CD4-positive, alpha-beta T cell (primary cell): ENCODE data around the gene ZXDB. TPM values are rescaled to one million over a fixed set of nuclear protein-coding genes. Genes with fewer than 3 reads are reported as not detected.

Experiments
- ATAC-seq: fragments of 200-7000 bp; cut with Tn5 transposase; one replicate; pipeline ENCODE4 v1.10.0; 2022; ENCODE audit warnings: mild to moderate bottlenecking; ENCODE audit not compliant: poor library complexity
- CTCF ChIA-PET: fragments of 350-600 bp; sonication (Branson Sonifier 250); formaldehyde crosslinking; loops from one replicate; lab custom pipeline; 2021; ENCODE audit warnings: antibody characterized with exemption, inconsistent platforms; lab: Charles Lee
- POLR2A ChIA-PET: fragments of 350-600 bp; sonication (Branson Sonifier 250); formaldehyde crosslinking; loops from one replicate; lab custom pipeline; 2021; ENCODE audit warnings: antibody characterized with exemption, inconsistent platforms; lab: Charles Lee
- DNase-seq, 14 experiments: peaks; one replicate each; pipeline ENCODE4 v3.0.0-alpha.2; 2013 to 2020; ENCODE audit warnings: mixed read lengths in 2 of 14
- H3K27ac ChIP-seq, 2 donors: one replicate each; pipeline versions ENCODE4 v1.5.1 to v1.7.0; 2013; ENCODE audit warnings: low read length in 2 of 2, low read depth in 1 of 2, mild to moderate bottlenecking in 1 of 2
- H3K27me3 ChIP-seq, 2 experiments: 1 replicate in 1 of 2; 2 replicates in 1 of 2; pipeline versions ENCODE4 v1.6.1 to v1.7.0; 2013; ENCODE audit warnings: low read length in 2 of 2, control low read depth in 1 of 2, mild to moderate bottlenecking in 1 of 2, moderate library complexity in 1 of 2; ENCODE audit not compliant: insufficient read depth in 2 of 2, control insufficient read depth in 1 of 2
- H3K36me3 ChIP-seq: one replicate; pipeline ENCODE4 v1.6.1; 2013; ENCODE audit warnings: low read length, control low read depth; ENCODE audit not compliant: insufficient read depth
- H3K4me1 ChIP-seq: one replicate; pipeline ENCODE4 v1.6.1; 2013; ENCODE audit warnings: low read length, control low read depth; ENCODE audit not compliant: insufficient read depth
- H3K4me3 ChIP-seq: one replicate; pipeline ENCODE4 v1.5.1; 2013; ENCODE audit warnings: mild to moderate bottlenecking, low read length, moderate library complexity
- H3K9me3 ChIP-seq, 2 experiments: 1 replicate in 1 of 2; 2 replicates in 1 of 2; pipeline versions ENCODE4 v1.6.1 to v1.7.0; 2013; ENCODE audit warnings: low read length in 2 of 2, mild to moderate bottlenecking in 2 of 2, control low read depth in 1 of 2, moderate library complexity in 1 of 2; ENCODE audit not compliant: control insufficient read depth in 1 of 2, insufficient read depth in 1 of 2
- H3K27ac Mint-ChIP-seq: one replicate; pipeline ENCODE4 v1.8.0; 2020; ENCODE audit warnings: mixed read lengths
- H3K27me3 Mint-ChIP-seq: one replicate; pipeline ENCODE4 v1.8.0; 2021; ENCODE audit warnings: mixed read lengths
- H3K36me3 Mint-ChIP-seq: one replicate; pipeline ENCODE4 v1.8.0; 2021; ENCODE audit warnings: low read depth, mixed read lengths
- H3K4me1 Mint-ChIP-seq: one replicate; pipeline ENCODE4 v1.8.0; 2021; ENCODE audit warnings: low read depth, mixed read lengths
- H3K4me3 Mint-ChIP-seq: one replicate; pipeline ENCODE4 v1.8.0; 2020; ENCODE audit warnings: mild to moderate bottlenecking, mixed read lengths
- H3K9me3 Mint-ChIP-seq: one replicate; pipeline ENCODE4 v1.8.0; 2020; ENCODE audit warnings: mixed read lengths
- CTCF ChIP-seq: fragments of 200-600 bp; IDR thresholded peaks from one replicate; pipeline ENCODE4 v1.8.0; 2022; ENCODE audit warnings: antibody characterized with exemption, mild to moderate bottlenecking
- intact Hi-C, 2 experiments: fragments of 100-400 bp; cut with DNase I in 1 of 2; cut with micrococcal nuclease in 1 of 2; formaldehyde crosslinking; loops; one replicate each; pipeline versions ENCODE4 v1.15.1 to v1.9.0; 2023 to 2025; cut with DNase I, micrococcal nuclease
- total RNA-seq, 174 experiments: library from RNA in 2 of 174; stranded (reverse) in 2 of 174; gene quantifications; one replicate each; pipeline ENCODE4 v1.2.3 and lab custom pipeline; 2021 to 2026

ZXDB gene
- total RNA-seq, 2 experiments from 2014 or later, result 29.9 to 32.0 TPM

DNA sequence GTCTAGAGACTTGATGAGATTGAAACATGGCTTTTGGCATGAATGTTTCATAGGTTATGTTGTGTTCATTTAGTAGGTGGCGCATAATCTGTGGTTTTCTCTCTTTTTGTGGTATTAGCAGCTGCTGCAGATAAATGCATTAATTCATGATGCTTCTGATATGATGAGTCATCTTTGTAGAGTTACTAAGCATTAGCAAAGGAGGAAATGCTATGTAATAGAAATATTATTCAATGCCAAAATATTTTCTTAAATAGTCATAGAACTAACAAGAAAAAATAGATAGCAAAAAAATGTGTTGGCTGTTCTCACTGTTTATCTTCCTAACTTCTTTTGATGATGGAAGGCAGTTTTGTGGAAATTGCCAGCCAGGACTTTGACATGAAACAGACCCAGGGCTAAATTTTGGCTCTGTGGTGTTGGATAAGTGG lies 3.6 kb downstream of the ZXDB start:
- CTCF ChIA-PET, result no interaction called here
- Mint-ChIP-seq H3K4me1 (peaks cover 49% of the 10 kb centered on the region), H3K4me3 (peak overlapping the region; percentile 81), H3K9me3 (no peaks in the 10 kb centered on the region), H3K36me3 (peaks cover 57% of the 10 kb centered on the region), H3K27ac (peak overlapping the region; percentile 66), H3K27me3 (no peaks in the 10 kb centered on the region)
- H3K27ac ChIP-seq, result no peak overlapping the region
- H3K36me3 ChIP-seq, result peaks cover 5% of the 10 kb centered on the region
- no peaks in the 10 kb centered on the region for H3K9me3 ChIP-seq
- intact Hi-C loops, result loop anchor here in 1 of 2 experiments (10.0 kb wide), 3 partner anchors 311 to 1031 kb away; partner anchors contain the start of genes FAAH2, SPIN3 and UBQLN2
- POLR2A ChIA-PET, result no interaction called here
- H3K4me3 ChIP-seq, result no peak overlapping the region
- ATAC-seq, result no peak
- DNase-seq, result peak in 3 of 14 experiments; percentile 26 to 46 (median 34)
- peaks cover 18% of the 10 kb centered on the region for H3K4me1 ChIP-seq
- TF ChIP-seq CTCF, result no peak
- H3K27me3 ChIP-seq, result no peaks in the 10 kb centered on the region

DNA sequence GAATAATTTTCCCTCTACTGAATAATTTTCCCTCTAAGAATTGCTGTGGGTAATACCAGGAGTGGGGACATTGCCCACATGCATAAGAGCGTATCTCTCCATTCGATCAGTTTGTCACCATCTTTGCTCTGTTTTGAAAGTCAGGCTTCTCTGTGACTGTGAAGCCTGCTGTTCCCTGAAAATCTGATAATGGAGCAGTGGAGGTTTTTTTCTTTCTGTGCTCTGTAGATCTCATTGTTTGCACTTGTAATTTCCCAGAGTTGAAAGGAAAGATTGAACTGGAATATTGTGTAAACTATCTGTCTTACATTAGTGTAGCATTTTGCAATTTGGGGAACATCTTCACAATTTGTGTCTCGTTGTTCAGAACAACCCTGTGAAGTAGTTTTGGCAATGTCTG lies 4.3 kb downstream of the ZXDB start:
- Mint-ChIP-seq H3K27ac (peak overlapping the region; percentile 63), H3K4me1 (peaks cover 43% of the 10 kb centered on the region), H3K27me3 (no peaks in the 10 kb centered on the region), H3K36me3 (peaks cover 57% of the 10 kb centered on the region), H3K4me3 (peak overlapping the region; percentile 73), H3K9me3 (no peaks in the 10 kb centered on the region)
- Histone ChIP-seq H3K27ac (no peak overlapping the region), H3K4me3 (no peak overlapping the region), H3K36me3 (peaks cover 5% of the 10 kb centered on the region), H3K27me3 (no peaks in the 10 kb centered on the region), H3K9me3 (no peaks in the 10 kb centered on the region), H3K4me1 (peaks cover 13% of the 10 kb centered on the region)
- ATAC-seq, result no peak
- ChIA-PET POLR2A (no interaction called here), CTCF (no interaction called here)
- TF ChIP-seq CTCF, result no peak
- no peak for DNase-seq
- intact Hi-C loops, result loop anchor here in 1 of 2 experiments (10.0 kb wide), 3 partner anchors 311 to 1031 kb away; partner anchors contain the start of genes FAAH2, SPIN3 and UBQLN2

GRCh38 chrX:57596516-57596915 lies 4.7 kb downstream of the ZXDB start:
- Histone ChIP-seq H3K4me3 (no peak overlapping the region), H3K4me1 (peaks cover 10% of the 10 kb centered on the region), H3K27me3 (no peaks in the 10 kb centered on the region), H3K9me3 (no peaks in the 10 kb centered on the region), H3K36me3 (peaks cover 5% of the 10 kb centered on the region), H3K27ac (no peak overlapping the region)
- no peaks in the 10 kb centered on the region for H3K27me3 Mint-ChIP-seq
- no peak for TF ChIP-seq CTCF
- DNase-seq (no peak), ATAC-seq (no peak)
- ChIA-PET CTCF (no interaction called here), POLR2A (no interaction called here)
- peak overlapping the region; percentile 63 for H3K27ac Mint-ChIP-seq
- H3K36me3 Mint-ChIP-seq, result peaks cover 55% of the 10 kb centered on the region
- peak overlapping the region; percentile 83 for H3K4me3 Mint-ChIP-seq
- peaks cover 39% of the 10 kb centered on the region for H3K4me1 Mint-ChIP-seq
- H3K9me3 Mint-ChIP-seq, result no peaks in the 10 kb centered on the region
- intact Hi-C loops, result loop anchor here in 1 of 2 experiments (10.0 kb wide), 3 partner anchors 312 to 1032 kb away; partner anchors contain the start of genes FAAH2, SPIN3 and UBQLN2
